Measurements from ENCODE around the gene GPC2. TPM values are rescaled to one million over a fixed set of nuclear protein-coding genes. Genes with fewer than 3 reads are reported as not detected.

GPC2 gene
- total RNA-seq, 1 donor from 2014 or later: 106 TPM

GRCh38 chr7:100213672-100214071 is 36.5 kb upstream of the GPC2 start:
- no peaks in the 10 kb centered on the region for H3K27me3 Mint-ChIP-seq (ENCODE audit: low read depth)
- no peak for DNase-seq (ENCODE audit: low read depth, low spot score)
- peak overlapping the region; percentile 7 for H3K4me3 Mint-ChIP-seq
- no peak overlapping the region for H3K27ac Mint-ChIP-seq (ENCODE audit: unreplicated experiment)
- no peak for TF ChIP-seq CTCF (conservative IDR thresholded peaks at IDR 0.05)
- H3K4me1 Mint-ChIP-seq: peaks cover 17% of the 10 kb centered on the region
- no peaks in the 10 kb centered on the region for H3K9me3 Mint-ChIP-seq
- H3K36me3 Mint-ChIP-seq (ENCODE audit: low read depth): no peaks in the 10 kb centered on the region

- DNase-seq (ENCODE audit: low read depth, low spot score): no peak
- TF ChIP-seq CTCF (conservative IDR thresholded peaks at IDR 0.05): no peak
- Mint-ChIP-seq H3K4me1 (peaks cover 23% of the 10 kb centered on the region), H3K27ac (ENCODE audit: unreplicated experiment) (no peak overlapping the region), H3K4me3 (no peak overlapping the region), H3K36me3 (ENCODE audit: low read depth) (no peaks in the 10 kb centered on the region), H3K27me3 (ENCODE audit: low read depth) (no peaks in the 10 kb centered on the region), H3K9me3 (no peaks in the 10 kb centered on the region)
Measured at GRCh38 chr7:100212631-100213286, 35.6 kb upstream of the GPC2 start.

- no peaks in the 10 kb centered on the region for H3K36me3 Mint-ChIP-seq (ENCODE audit: low read depth)
- H3K9me3 Mint-ChIP-seq: no peaks in the 10 kb centered on the region
- no peak for DNase-seq (ENCODE audit: low read depth, low spot score)
- no peak for TF ChIP-seq CTCF (conservative IDR thresholded peaks at IDR 0.05)
- H3K27me3 Mint-ChIP-seq (ENCODE audit: low read depth): no peaks in the 10 kb centered on the region
- no peak overlapping the region for H3K4me3 Mint-ChIP-seq
- no peak overlapping the region for H3K27ac Mint-ChIP-seq (ENCODE audit: unreplicated experiment)
- peaks cover 19% of the 10 kb centered on the region for H3K4me1 Mint-ChIP-seq
Measured at GRCh38 chr7:100211342-100211780, 34.2 kb upstream of the GPC2 start.

GRCh38 chr7:100210805-100211204 is 33.6 kb upstream of the GPC2 start:
- no peak for DNase-seq (ENCODE audit: low read depth, low spot score)
- H3K4me1 Mint-ChIP-seq: peaks cover 18% of the 10 kb centered on the region
- no peaks in the 10 kb centered on the region for H3K9me3 Mint-ChIP-seq
- H3K4me3 Mint-ChIP-seq: no peak overlapping the region
- no peak overlapping the region for H3K27ac Mint-ChIP-seq (ENCODE audit: unreplicated experiment)
- no peak for TF ChIP-seq CTCF (conservative IDR thresholded peaks at IDR 0.05)
- no peaks in the 10 kb centered on the region for H3K27me3 Mint-ChIP-seq (ENCODE audit: low read depth)
- H3K36me3 Mint-ChIP-seq (ENCODE audit: low read depth): no peaks in the 10 kb centered on the region

GRCh38 chr7:100209493-100209892 is 32.3 kb upstream of the GPC2 start:
- H3K27me3 Mint-ChIP-seq (ENCODE audit: low read depth): no peaks in the 10 kb centered on the region
- H3K4me1 Mint-ChIP-seq: peaks cover 14% of the 10 kb centered on the region
- DNase-seq (ENCODE audit: low read depth, low spot score): no peak
- no peak overlapping the region for H3K27ac Mint-ChIP-seq (ENCODE audit: unreplicated experiment)
- H3K36me3 Mint-ChIP-seq (ENCODE audit: low read depth): no peaks in the 10 kb centered on the region
- H3K9me3 Mint-ChIP-seq: no peaks in the 10 kb centered on the region
- H3K4me3 Mint-ChIP-seq: no peak overlapping the region
- no peak for TF ChIP-seq CTCF (conservative IDR thresholded peaks at IDR 0.05)

Measured in neural crest cell (in vitro differentiated cells).